ENCODE measurements around the gene TCF15.

The TCF15 gene

GRCh38 chr20:618980-619379 is 8.9 kb upstream of the TCF15 start:
- Histone ChIP-seq H3K4me3 (ENCODE audit: low read length) (no peak overlapping the region), H3K4me1 (ENCODE audit: control insufficient read depth, insufficient read depth, low read length) (no peaks in the 10 kb centered on the region), H3K27ac (ENCODE audit: low read depth, low read length) (no peak overlapping the region), H3K27me3 (ENCODE audit: control insufficient read depth, insufficient read depth, low read length) (peaks cover 3% of the 10 kb centered on the region), H3K9ac (ENCODE audit: low read length) (no peak overlapping the region), H3K36me3 (ENCODE audit: control insufficient read depth, insufficient read depth, low read length) (no peaks in the 10 kb centered on the region)

GRCh38 chr20:617934-618690 is 8.0 kb upstream of the TCF15 start:
- Histone ChIP-seq H3K36me3 (ENCODE audit: control insufficient read depth, insufficient read depth, low read length) (no peaks in the 10 kb centered on the region), H3K27me3 (ENCODE audit: control insufficient read depth, insufficient read depth, low read length) (peaks cover 5% of the 10 kb centered on the region), H3K4me3 (ENCODE audit: low read length) (no peak overlapping the region), H3K4me1 (ENCODE audit: control insufficient read depth, insufficient read depth, low read length) (no peaks in the 10 kb centered on the region), H3K9ac (ENCODE audit: low read length) (no peak overlapping the region), H3K27ac (ENCODE audit: low read depth, low read length) (no peak overlapping the region)

GRCh38 chr20:615514-615913 is 5.4 kb upstream of the TCF15 start:
- peaks cover 16% of the 10 kb centered on the region for H3K27me3 ChIP-seq (ENCODE audit: control insufficient read depth, insufficient read depth, low read length)
- no peak overlapping the region for H3K27ac ChIP-seq (ENCODE audit: low read depth, low read length)
- no peak overlapping the region for H3K9ac ChIP-seq (ENCODE audit: low read length)
- no peaks in the 10 kb centered on the region for H3K36me3 ChIP-seq (ENCODE audit: control insufficient read depth, insufficient read depth, low read length)
- no peak overlapping the region for H3K4me3 ChIP-seq (ENCODE audit: low read length)
- no peaks in the 10 kb centered on the region for H3K4me1 ChIP-seq (ENCODE audit: control insufficient read depth, insufficient read depth, low read length)

GRCh38 chr20:611843-612185 is 1.7 kb upstream of the TCF15 start:
- Histone ChIP-seq H3K4me1 (ENCODE audit: control insufficient read depth, insufficient read depth, low read length) (no peaks in the 10 kb centered on the region), H3K36me3 (ENCODE audit: control insufficient read depth, insufficient read depth, low read length) (no peaks in the 10 kb centered on the region), H3K4me3 (ENCODE audit: low read length) (no peak overlapping the region), H3K9ac (ENCODE audit: low read length) (no peak overlapping the region), H3K27me3 (ENCODE audit: control insufficient read depth, insufficient read depth, low read length) (peaks cover 23% of the 10 kb centered on the region), H3K27ac (ENCODE audit: low read depth, low read length) (no peak overlapping the region)

DNA sequence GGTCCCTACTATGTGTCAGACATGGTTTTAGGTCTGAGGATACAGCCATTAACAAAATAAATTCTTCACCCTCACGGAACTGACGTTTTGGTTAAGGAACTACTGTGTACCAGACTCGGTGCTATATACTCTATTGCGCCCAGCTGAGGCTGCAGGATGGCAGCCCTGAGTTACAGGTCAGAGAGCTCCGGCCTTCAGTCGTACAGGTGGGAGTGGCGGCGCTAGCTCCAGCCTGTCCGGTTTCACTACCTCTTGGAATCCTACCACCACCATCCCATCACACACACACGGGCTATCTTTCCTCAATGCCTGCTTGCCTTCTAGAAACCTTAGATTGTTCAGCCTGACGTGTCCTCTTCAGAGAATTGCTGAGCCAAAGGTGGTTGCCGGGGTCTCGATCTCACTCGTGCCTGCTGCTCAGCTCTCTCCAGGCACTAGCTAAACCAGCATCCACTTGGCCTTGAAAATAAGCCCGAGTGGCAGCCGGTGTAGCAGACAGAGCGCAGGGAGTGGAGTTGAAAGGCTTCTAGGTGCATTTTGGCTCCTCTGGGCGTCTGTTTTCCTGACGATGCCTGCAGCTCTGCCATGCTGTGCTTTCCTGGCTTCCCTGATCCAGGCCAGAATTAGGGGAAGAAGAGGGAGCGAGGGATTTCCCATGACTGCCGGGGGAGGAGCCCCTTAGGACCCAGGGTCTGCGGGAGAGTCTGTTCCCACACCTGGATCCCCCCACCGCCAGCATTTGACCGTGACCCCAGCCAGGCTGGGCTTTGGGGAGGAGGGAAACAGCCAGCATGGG is 1.1 kb upstream of the TCF15 start:
- Histone ChIP-seq H3K4me3 (ENCODE audit: low read length) (no peak overlapping the region), H3K4me1 (ENCODE audit: control insufficient read depth, insufficient read depth, low read length) (no peaks in the 10 kb centered on the region), H3K9ac (ENCODE audit: low read length) (no peak overlapping the region), H3K27ac (ENCODE audit: low read depth, low read length) (no peak overlapping the region), H3K27me3 (ENCODE audit: control insufficient read depth, insufficient read depth, low read length) (peaks cover 23% of the 10 kb centered on the region), H3K36me3 (ENCODE audit: control insufficient read depth, insufficient read depth, low read length) (no peaks in the 10 kb centered on the region)

DNA sequence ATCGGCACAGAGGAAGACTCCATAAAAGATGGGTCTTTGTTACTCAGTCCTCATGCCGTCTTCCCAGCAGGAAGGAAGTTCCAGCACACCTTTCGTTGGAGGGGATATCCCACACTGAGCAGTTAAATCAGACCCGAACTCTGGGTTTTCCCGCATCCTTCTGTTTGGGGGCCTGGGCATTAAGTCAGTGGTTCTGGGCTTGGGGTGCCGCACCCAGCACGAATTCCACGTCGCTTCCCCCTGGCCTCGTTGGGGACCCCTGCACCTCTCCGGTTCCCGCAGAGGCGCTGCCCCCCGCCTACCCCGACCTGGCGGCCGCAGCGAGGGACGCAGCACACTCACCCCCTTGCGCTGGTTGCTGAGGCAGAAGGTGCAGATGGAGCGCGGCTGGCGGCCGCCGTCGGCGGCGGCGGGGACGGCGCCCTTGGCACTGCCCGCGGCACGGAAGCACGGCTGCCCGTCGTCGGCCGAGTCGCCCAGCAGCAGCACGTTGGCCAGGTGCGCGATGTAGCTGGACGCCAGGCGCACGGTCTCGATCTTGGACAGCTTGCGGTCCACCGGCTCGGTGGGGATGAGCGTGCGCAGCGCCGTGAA is 641 bp downstream of the TCF15 start:
- Histone ChIP-seq H3K27me3 (ENCODE audit: control insufficient read depth, insufficient read depth, low read length) (peaks cover 23% of the 10 kb centered on the region), H3K9ac (ENCODE audit: low read length) (no peak overlapping the region), H3K4me3 (ENCODE audit: low read length) (peak overlapping the region; percentile 29), H3K27ac (ENCODE audit: low read depth, low read length) (no peak overlapping the region), H3K36me3 (ENCODE audit: control insufficient read depth, insufficient read depth, low read length) (no peaks in the 10 kb centered on the region), H3K4me1 (ENCODE audit: control insufficient read depth, insufficient read depth, low read length) (no peaks in the 10 kb centered on the region)

DNA sequence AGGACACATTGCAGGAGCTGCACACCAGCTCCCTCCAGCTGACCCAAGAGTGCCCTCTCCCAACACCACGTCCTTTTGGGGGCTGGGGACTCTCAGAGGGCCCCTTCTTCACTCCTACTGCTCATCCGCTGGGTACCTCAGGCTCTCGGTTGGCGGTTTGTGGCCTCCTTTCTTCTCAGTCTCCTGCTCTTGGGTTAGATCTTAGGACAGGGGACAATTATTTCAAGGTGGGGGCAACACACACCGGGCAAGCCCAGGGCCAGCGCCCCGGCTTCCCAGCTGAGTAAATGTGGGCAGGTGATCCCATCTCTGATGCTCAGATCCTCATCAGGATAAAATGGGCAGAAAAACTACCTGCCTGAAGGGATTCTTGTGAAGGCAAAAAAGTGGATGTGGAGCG is 1.1 kb downstream of the TCF15 start:
- Histone ChIP-seq H3K36me3 (ENCODE audit: control insufficient read depth, insufficient read depth, low read length) (no peaks in the 10 kb centered on the region), H3K4me1 (ENCODE audit: control insufficient read depth, insufficient read depth, low read length) (no peaks in the 10 kb centered on the region), H3K9ac (ENCODE audit: low read length) (no peak overlapping the region), H3K27ac (ENCODE audit: low read depth, low read length) (no peak overlapping the region), H3K27me3 (ENCODE audit: control insufficient read depth, insufficient read depth, low read length) (peaks cover 23% of the 10 kb centered on the region), H3K4me3 (ENCODE audit: low read length) (peak overlapping the region; percentile 29)

- Histone ChIP-seq H3K9ac (ENCODE audit: low read length) (no peak overlapping the region), H3K27ac (ENCODE audit: low read depth, low read length) (no peak overlapping the region), H3K4me1 (ENCODE audit: control insufficient read depth, insufficient read depth, low read length) (no peaks in the 10 kb centered on the region), H3K27me3 (ENCODE audit: control insufficient read depth, insufficient read depth, low read length) (peaks cover 17% of the 10 kb centered on the region), H3K36me3 (ENCODE audit: control insufficient read depth, insufficient read depth, low read length) (no peaks in the 10 kb centered on the region), H3K4me3 (ENCODE audit: low read length) (no peak overlapping the region)
Observed at GRCh38 chr20:607476-607875, 2.6 kb downstream of the TCF15 start.

GRCh38 chr20:605237-605636 is 4.9 kb downstream of the TCF15 start:
- Histone ChIP-seq H3K4me3 (ENCODE audit: low read length) (no peak overlapping the region), H3K4me1 (ENCODE audit: control insufficient read depth, insufficient read depth, low read length) (no peaks in the 10 kb centered on the region), H3K27ac (ENCODE audit: low read depth, low read length) (no peak overlapping the region)

DNA sequence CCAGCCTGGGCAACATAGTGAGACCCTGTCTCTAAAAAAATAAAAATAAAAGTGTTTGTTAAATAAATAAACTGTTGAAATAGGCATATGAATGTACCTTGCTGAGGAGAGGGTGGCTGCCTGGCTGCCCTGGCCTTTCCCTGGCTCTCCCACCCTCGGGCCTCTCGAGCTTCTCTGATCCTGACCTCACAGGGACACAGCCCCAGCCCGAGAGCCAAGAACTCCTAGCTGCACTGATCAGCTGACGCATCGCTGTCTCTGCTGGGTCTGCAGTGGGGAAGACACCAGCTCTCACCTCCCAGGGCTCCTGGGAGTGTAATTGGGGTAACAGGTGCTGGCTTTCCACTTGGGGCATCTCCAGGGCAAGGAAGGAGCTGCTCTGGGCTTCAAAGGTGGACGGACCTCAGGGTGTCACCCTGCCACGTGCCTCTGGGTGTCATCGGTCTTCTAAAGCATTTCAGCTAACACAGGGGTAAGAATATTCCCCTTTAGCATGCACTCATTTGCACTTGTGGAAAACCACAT is 6.9 kb downstream of the TCF15 start:
- H3K4me3 ChIP-seq (ENCODE audit: low read length): no peak overlapping the region
- H3K36me3 ChIP-seq (ENCODE audit: control insufficient read depth, insufficient read depth, low read length): no peaks in the 10 kb centered on the region
- H3K9ac ChIP-seq (ENCODE audit: low read length): no peak overlapping the region
- no peak overlapping the region for H3K27ac ChIP-seq (ENCODE audit: low read depth, low read length)
- H3K27me3 ChIP-seq (ENCODE audit: control insufficient read depth, insufficient read depth, low read length): peaks cover 2% of the 10 kb centered on the region
- H3K4me1 ChIP-seq (ENCODE audit: control insufficient read depth, insufficient read depth, low read length): no peaks in the 10 kb centered on the region

More at GRCh38 chr20:605237-605636, 4.9 kb downstream of the TCF15 start:
- no peaks in the 10 kb centered on the region for H3K36me3 ChIP-seq (ENCODE audit: control insufficient read depth, insufficient read depth, low read length)
- peaks cover 10% of the 10 kb centered on the region for H3K27me3 ChIP-seq (ENCODE audit: control insufficient read depth, insufficient read depth, low read length)
- H3K9ac ChIP-seq (ENCODE audit: low read length): no peak overlapping the region

- Histone ChIP-seq H3K4me1 (ENCODE audit: control insufficient read depth, insufficient read depth, low read length) (no peaks in the 10 kb centered on the region), H3K27me3 (ENCODE audit: control insufficient read depth, insufficient read depth, low read length) (no peaks in the 10 kb centered on the region), H3K4me3 (ENCODE audit: low read length) (no peak overlapping the region), H3K36me3 (ENCODE audit: control insufficient read depth, insufficient read depth, low read length) (no peaks in the 10 kb centered on the region), H3K9ac (ENCODE audit: low read length) (no peak overlapping the region), H3K27ac (ENCODE audit: low read depth, low read length) (no peak overlapping the region)
Observed at GRCh38 chr20:602111-602970, 7.8 kb downstream of the TCF15 start.

- Histone ChIP-seq H3K9ac (ENCODE audit: low read length) (no peak overlapping the region), H3K27me3 (ENCODE audit: control insufficient read depth, insufficient read depth, low read length) (no peaks in the 10 kb centered on the region), H3K27ac (ENCODE audit: low read depth, low read length) (no peak overlapping the region), H3K4me1 (ENCODE audit: control insufficient read depth, insufficient read depth, low read length) (no peaks in the 10 kb centered on the region), H3K36me3 (ENCODE audit: control insufficient read depth, insufficient read depth, low read length) (no peaks in the 10 kb centered on the region), H3K4me3 (ENCODE audit: low read length) (no peak overlapping the region)
Observed at GRCh38 chr20:600736-601135, 9.4 kb downstream of the TCF15 start.

All from rectal smooth muscle tissue (tissue), 1 donor.